ENCODE measurements around the gene NLRP6.

DNA sequence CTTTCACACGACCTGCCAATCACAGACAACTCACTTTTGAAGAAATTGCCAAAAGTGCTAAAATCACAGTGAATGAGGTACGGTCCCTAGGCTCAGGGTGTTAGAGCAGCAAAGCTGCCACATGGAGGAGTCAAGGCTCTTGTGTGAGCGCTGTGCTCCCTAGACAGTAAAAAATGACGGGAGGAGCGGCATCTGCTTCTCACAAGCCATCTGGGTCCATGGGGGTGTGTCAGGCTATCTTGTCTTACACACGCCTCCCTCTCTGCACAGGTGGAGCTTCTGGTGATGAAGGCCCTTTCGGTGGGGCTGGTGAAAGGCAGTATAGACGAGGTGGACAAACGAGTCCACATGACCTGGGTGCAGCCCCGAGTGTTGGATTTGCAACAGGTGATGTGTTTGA is 26.7 kb upstream of the NLRP6 start:
- no peak for TF ChIP-seq ARNTL (CRISPR knock-in tag; IDR thresholded peaks at IDR 0.05; ENCODE audit: borderline replicate concordance, low read depth)
- no peak for TF ChIP-seq CREB5 (CRISPR knock-in tag; IDR thresholded peaks at IDR 0.05; ENCODE audit: low read depth)
- TF ChIP-seq RARB (CRISPR knock-in tag; IDR thresholded peaks at IDR 0.05): no peak
- TF ChIP-seq ZFP30 (CRISPR knock-in tag; IDR thresholded peaks at IDR 0.05): no peak
- no peak for TF ChIP-seq ZC3H10 (CRISPR knock-in tag; IDR thresholded peaks at IDR 0.05)
- TF ChIP-seq ISL1 (CRISPR knock-in tag; IDR thresholded peaks at IDR 0.05): no peak
- no peak for TF ChIP-seq PPARA (CRISPR knock-in tag; IDR thresholded peaks at IDR 0.05; ENCODE audit: borderline replicate concordance)
- no peak for TF ChIP-seq ESRRG (CRISPR knock-in tag; IDR thresholded peaks at IDR 0.05)
- TF ChIP-seq TOX (CRISPR knock-in tag; IDR thresholded peaks at IDR 0.05; ENCODE audit: borderline replicate concordance): no peak
- no peak for TF ChIP-seq GLIS3 (CRISPR knock-in tag; IDR thresholded peaks at IDR 0.05)
- no peak for TF ChIP-seq ZNF565 (CRISPR knock-in tag; conservative IDR thresholded peaks at IDR 0.05; ENCODE audit: low read depth)

All from SK-N-SH treated with all-trans-retinoic acid at 6 μM for 48 hours (cell line).